HCT116 (cell line): ENCODE data around the gene RLN1. TPM values are rescaled to one million over a fixed set of nuclear protein-coding genes. Genes with fewer than 3 reads are reported as not detected.

Source experiments
- ATAC-seq: fragments of 200-7000 bp; cut with Tn5 transposase; 2 replicates; pipeline ENCODE4 v1.9.1; 2020; ENCODE audit warnings: mild to moderate bottlenecking, moderate library complexity
- BruUV-seq: library from RNA; stranded (reverse); fragments of 400-500 nt; replicated peaks from 2 replicates; lab custom pipeline; 2021; lab: Mats Ljungman, UMichigan
- CTCF ChIA-PET: fragments of 300-600 bp; sonication (Branson Sonifier 250); formaldehyde crosslinking; loops from one replicate; lab custom pipeline; 2021; ENCODE audit warnings: antibody characterized with exemption; lab: Charles Lee
- POLR2A ChIA-PET: fragments of 300-600, 350-600 bp; sonication (Branson Sonifier 250); formaldehyde crosslinking; loops from one replicate; lab custom pipeline; 2021; ENCODE audit warnings: antibody characterized with exemption; lab: Charles Lee
- RAD21 ChIA-PET, 2 experiments: fragments of 300-600 bp; sonication (Branson Sonifier 250); formaldehyde crosslinking; loops; one replicate each; lab custom pipeline; 2023; ENCODE audit warnings: low total read pairs in 2 of 2; ENCODE audit not compliant: uncharacterized antibody in 2 of 2, unreplicated experiment in 2 of 2, low non-redundant PET in 1 of 2; lab: Charles Lee
- DNase-seq: peaks from one replicate; pipeline ENCODE4 v3.0.0-alpha.2; 2010; ENCODE audit warnings: low read depth, low spot score
- H2AFZ ChIP-seq: fragments of 200-600 bp; shearing (Covaris generic), sonication (generic); 2 replicates; pipeline ENCODE4 v1.6.1; 2017; ENCODE audit warnings: low read depth, mixed run types, mixed read lengths, antibody characterized with exemption, low read length; ENCODE audit not compliant: poor library complexity, severe bottlenecking
- H3K27ac ChIP-seq: 2 replicates; pipeline ENCODE4 v1.5.1; 2012; ENCODE audit warnings: low read depth, low read length
- H3K27me3 ChIP-seq: fragments of 200-600 bp; sonication (generic); 2 replicates; pipeline ENCODE4 v1.6.1; 2016; ENCODE audit warnings: mixed run types, low read length, mixed read lengths; ENCODE audit not compliant: insufficient read depth
- H3K36me3 ChIP-seq, 2 experiments: fragments of 200-500 bp in 1 of 2; fragments of 200-600 bp in 1 of 2; sonication (Bioruptor generic) in 1 of 2; sonication (generic) in 1 of 2; 2 replicates each; pipeline versions ENCODE4 v1.5.1 to v1.6.1; 2014 to 2016; ENCODE audit warnings: low read length in 2 of 2, inconsistent platforms in 1 of 2, mixed read lengths in 1 of 2, mixed run types in 1 of 2; ENCODE audit not compliant: insufficient read depth in 2 of 2, control insufficient read depth in 1 of 2
- H3K4me1 ChIP-seq, 2 experiments: fragments of 200-600 bp in 1 of 2; sonication (generic) in 1 of 2; 2 replicates each; pipeline versions ENCODE4 v1.5.1 to v1.6.1; 2012 to 2017; ENCODE audit warnings: low read length in 2 of 2, inconsistent platforms in 1 of 2, mild to moderate bottlenecking in 1 of 2, mixed read lengths in 1 of 2, mixed run types in 1 of 2, moderate library complexity in 1 of 2; ENCODE audit not compliant: insufficient read depth in 2 of 2, control insufficient read depth in 1 of 2
- H3K4me2 ChIP-seq: fragments of 200-600 bp; sonication (generic); 2 replicates; pipeline ENCODE4 v1.6.1; 2017; ENCODE audit warnings: mixed run types, low read length, mixed read lengths
- H3K4me3 ChIP-seq, 2 experiments: fragments of 200-600 bp in 1 of 2; sonication (generic) in 1 of 2; replicated peaks in 1 of 2; 2 replicates each; pipeline ENCODE4 v1.5.1; 2011 to 2016; ENCODE audit warnings: low read length in 2 of 2, control low read depth in 1 of 2, low read depth in 1 of 2, mild to moderate bottlenecking in 1 of 2, mixed read lengths in 1 of 2, mixed run types in 1 of 2
- H3K79me2 ChIP-seq: fragments of 200-600 bp; sonication (generic); 2 replicates; pipeline ENCODE4 v1.6.1; 2017; ENCODE audit warnings: mild to moderate bottlenecking, mixed run types, low read length, moderate library complexity, mixed read lengths; ENCODE audit not compliant: insufficient read depth
- H3K9ac ChIP-seq: fragments of 200-600 bp; sonication (generic); 2 replicates; pipeline ENCODE4 v1.6.1; 2016; ENCODE audit warnings: low read length, mixed read lengths
- H3K9me2 ChIP-seq: fragments of 200-600 bp; sonication (generic), shearing (Covaris generic); 2 replicates; pipeline ENCODE4 v1.6.1; 2017; ENCODE audit warnings: mixed run types, mild to moderate bottlenecking, moderate library complexity; ENCODE audit not compliant: insufficient read depth
- H3K9me3 ChIP-seq, 2 experiments: fragments of 200-500 bp in 1 of 2; fragments of 200-600 bp in 1 of 2; sonication (Bioruptor generic) in 1 of 2; sonication (generic) in 1 of 2; 2 replicates each; pipeline ENCODE4 v1.6.1; 2014 to 2017; ENCODE audit warnings: low read length in 2 of 2, mixed read lengths in 2 of 2, inconsistent platforms in 1 of 2, low read depth in 1 of 2, mild to moderate bottlenecking in 1 of 2, mixed run types in 1 of 2, moderate library complexity in 1 of 2; ENCODE audit not compliant: control insufficient read depth in 1 of 2, insufficient read depth in 1 of 2
- H4K20me1 ChIP-seq: fragments of 200-600 bp; sonication (generic), shearing (Covaris generic); 2 replicates; pipeline ENCODE4 v1.6.1; 2017; ENCODE audit warnings: mixed run types, mild to moderate bottlenecking, moderate library complexity; ENCODE audit not compliant: insufficient read depth
- CBX3 ChIP-seq: IDR thresholded peaks from 2 replicates; pipeline ENCODE4 v1.6.1; 2012; ENCODE audit warnings: low read depth
- CEBPB ChIP-seq: IDR thresholded peaks from 2 replicates; pipeline ENCODE4 v1.6.1; 2012; ENCODE audit warnings: low read depth
- EGR1 ChIP-seq: IDR thresholded peaks from 2 replicates; pipeline ENCODE4 v1.6.1; 2012; ENCODE audit warnings: low read depth
- ELF1 ChIP-seq: IDR thresholded peaks from 2 replicates; pipeline ENCODE4 v1.6.1; 2012; ENCODE audit warnings: low read depth, borderline replicate concordance
- EZH2phosphoT487 ChIP-seq: fragments of 200-600 bp; IDR thresholded peaks from 2 replicates; pipeline ENCODE4 v1.6.1; 2018; ENCODE audit warnings: antibody characterized with exemption, borderline replicate concordance
- FOSL1 ChIP-seq: IDR thresholded peaks from 2 replicates; pipeline ENCODE4 v1.6.1; 2012; ENCODE audit warnings: low read depth
- MAX ChIP-seq: IDR thresholded peaks from 2 replicates; pipeline ENCODE4 v1.6.1; 2012
- POLR2AphosphoS5 ChIP-seq: IDR thresholded peaks from 2 replicates; pipeline ENCODE4 v1.6.1; 2011; ENCODE audit warnings: mild to moderate bottlenecking, low read depth, low read length, moderate library complexity
- ZNF274 ChIP-seq: fragments of 200-500 bp; sonication (Bioruptor generic); IDR thresholded peaks from 2 replicates; pipeline ENCODE4 v1.6.1; 2014; ENCODE audit warnings: mild to moderate bottlenecking, low read depth, low read length, inconsistent platforms
- intact Hi-C: fragments of 100-400 bp; cut with micrococcal nuclease; formaldehyde crosslinking; loops from 2 replicates; pipeline ENCODE4 v1.10.0; 2022
- total RNA-seq: library from RNA; stranded (reverse); gene quantifications from one replicate; pipeline ENCODE4 v1.2.1, GENCODE V29; 2021; ENCODE audit not compliant: unreplicated experiment
- TF ChIP-seq, protein P1 (sequence below): IDR thresholded peaks from 2 replicates; pipeline ENCODE4 v1.6.1; 2012
- TF ChIP-seq, protein P2 (sequence below): IDR thresholded peaks from 2 replicates; pipeline ENCODE4 v1.6.1; 2012; ENCODE audit warnings: low read depth
- TF ChIP-seq, protein P3 (sequence below): IDR thresholded peaks from 2 replicates; pipeline ENCODE4 v1.6.1; 2011; ENCODE audit warnings: mild to moderate bottlenecking, low read length, moderate library complexity; ENCODE audit not compliant: insufficient replicate concordance; ENCODE audit errors: extremely low read depth

Gene RLN1
- total RNA-seq, 1 experiment from 2014 or later: not detected

- TF ChIP-seq FOSL1 (no peak), CBX3 (no peak)
- H3K79me2 ChIP-seq: no peaks in the 10 kb centered on the region
- ChIA-PET POLR2A (no interaction called here), RAD21 (no interaction called here), CTCF (no interaction called here)
- intact Hi-C loops: no loop called here
- BruUV-seq: no TSS peak
- no peaks in the 10 kb centered on the region for H4K20me1 ChIP-seq
- H3K4me1 ChIP-seq: 0 out of 4 replicates have a peak, but pooled peaks cover 0 to 3% of the 10 kb centered on the region in 2 experiments
- H3K36me3 ChIP-seq: no peaks in the 10 kb centered on the region
- DNase-seq (no peak), ATAC-seq (no peak)
- no peak overlapping the region for H3K4me2 ChIP-seq
- H3K27me3 ChIP-seq: no peaks in the 10 kb centered on the region
- H3K9me2 ChIP-seq: no peaks in the 10 kb centered on the region
- H3K9me3 ChIP-seq: no peaks in the 10 kb centered on the region
- no peak overlapping the region for H2AFZ ChIP-seq
- no peak overlapping the region for H3K4me3 ChIP-seq
- H3K27ac ChIP-seq: no peak overlapping the region
- H3K9ac ChIP-seq: no peak overlapping the region
These were observed 35.4 kb upstream of the RLN1 start for GRCh38 chr9:5375091-5375490.

DNA sequence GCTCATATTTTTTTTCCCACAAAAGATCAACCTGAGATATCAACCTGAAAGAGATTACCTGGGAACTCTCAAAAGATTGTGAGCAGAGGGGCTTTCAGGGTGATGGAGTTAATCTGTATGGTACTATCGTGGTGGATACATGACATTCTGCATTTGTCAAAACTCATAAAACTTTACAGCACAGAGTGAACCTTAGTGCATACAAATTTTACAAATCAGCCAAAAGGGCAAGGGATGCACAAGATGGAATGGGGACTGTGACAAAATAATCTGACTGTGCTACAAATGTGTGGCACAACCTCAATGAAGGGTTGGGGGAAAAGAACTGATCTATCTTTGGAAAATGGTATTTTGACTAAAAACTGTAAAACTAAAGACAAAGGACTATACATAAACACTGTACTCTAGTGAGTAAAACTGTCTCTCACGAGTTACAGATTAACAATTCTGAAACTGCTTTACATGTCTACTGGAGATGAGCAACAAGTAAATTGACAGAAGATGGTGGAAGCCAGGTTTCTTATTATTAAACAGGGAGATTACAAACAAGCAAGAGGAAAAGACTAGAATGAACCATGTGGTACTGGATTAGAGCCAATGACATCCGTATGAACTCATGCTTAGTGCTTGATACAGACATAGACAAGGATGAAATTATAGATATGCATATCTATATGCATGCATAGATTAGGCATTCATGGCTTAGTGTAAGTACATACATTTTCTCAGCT is 24.8 kb upstream of the RLN1 start:
- RAD21 ChIA-PET: no interaction called here
- no peak overlapping the region for H3K9ac ChIP-seq

More for the DNA sequence above, 24.8 kb upstream of the RLN1 start:
- Histone ChIP-seq H3K4me2 (no peak overlapping the region), H3K27ac (no peak overlapping the region), H4K20me1 (no peaks in the 10 kb centered on the region)
- TF ChIP-seq, protein P1, sequence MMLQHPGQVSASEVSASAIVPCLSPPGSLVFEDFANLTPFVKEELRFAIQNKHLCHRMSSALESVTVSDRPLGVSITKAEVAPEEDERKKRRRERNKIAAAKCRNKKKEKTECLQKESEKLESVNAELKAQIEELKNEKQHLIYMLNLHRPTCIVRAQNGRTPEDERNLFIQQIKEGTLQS: no peak
- TF ChIP-seq EGR1 (no peak), CBX3 (no peak), MAX (no peak), POLR2AphosphoS5 (no peak), CEBPB (no peak), ZNF274 (no peak), ELF1 (no peak), EZH2phosphoT487 (no peak)
- TF ChIP-seq, protein P2, sequence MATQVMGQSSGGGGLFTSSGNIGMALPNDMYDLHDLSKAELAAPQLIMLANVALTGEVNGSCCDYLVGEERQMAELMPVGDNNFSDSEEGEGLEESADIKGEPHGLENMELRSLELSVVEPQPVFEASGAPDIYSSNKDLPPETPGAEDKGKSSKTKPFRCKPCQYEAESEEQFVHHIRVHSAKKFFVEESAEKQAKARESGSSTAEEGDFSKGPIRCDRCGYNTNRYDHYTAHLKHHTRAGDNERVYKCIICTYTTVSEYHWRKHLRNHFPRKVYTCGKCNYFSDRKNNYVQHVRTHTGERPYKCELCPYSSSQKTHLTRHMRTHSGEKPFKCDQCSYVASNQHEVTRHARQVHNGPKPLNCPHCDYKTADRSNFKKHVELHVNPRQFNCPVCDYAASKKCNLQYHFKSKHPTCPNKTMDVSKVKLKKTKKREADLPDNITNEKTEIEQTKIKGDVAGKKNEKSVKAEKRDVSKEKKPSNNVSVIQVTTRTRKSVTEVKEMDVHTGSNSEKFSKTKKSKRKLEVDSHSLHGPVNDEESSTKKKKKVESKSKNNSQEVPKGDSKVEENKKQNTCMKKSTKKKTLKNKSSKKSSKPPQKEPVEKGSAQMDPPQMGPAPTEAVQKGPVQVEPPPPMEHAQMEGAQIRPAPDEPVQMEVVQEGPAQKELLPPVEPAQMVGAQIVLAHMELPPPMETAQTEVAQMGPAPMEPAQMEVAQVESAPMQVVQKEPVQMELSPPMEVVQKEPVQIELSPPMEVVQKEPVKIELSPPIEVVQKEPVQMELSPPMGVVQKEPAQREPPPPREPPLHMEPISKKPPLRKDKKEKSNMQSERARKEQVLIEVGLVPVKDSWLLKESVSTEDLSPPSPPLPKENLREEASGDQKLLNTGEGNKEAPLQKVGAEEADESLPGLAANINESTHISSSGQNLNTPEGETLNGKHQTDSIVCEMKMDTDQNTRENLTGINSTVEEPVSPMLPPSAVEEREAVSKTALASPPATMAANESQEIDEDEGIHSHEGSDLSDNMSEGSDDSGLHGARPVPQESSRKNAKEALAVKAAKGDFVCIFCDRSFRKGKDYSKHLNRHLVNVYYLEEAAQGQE: no peak
- TF ChIP-seq, protein P3, sequence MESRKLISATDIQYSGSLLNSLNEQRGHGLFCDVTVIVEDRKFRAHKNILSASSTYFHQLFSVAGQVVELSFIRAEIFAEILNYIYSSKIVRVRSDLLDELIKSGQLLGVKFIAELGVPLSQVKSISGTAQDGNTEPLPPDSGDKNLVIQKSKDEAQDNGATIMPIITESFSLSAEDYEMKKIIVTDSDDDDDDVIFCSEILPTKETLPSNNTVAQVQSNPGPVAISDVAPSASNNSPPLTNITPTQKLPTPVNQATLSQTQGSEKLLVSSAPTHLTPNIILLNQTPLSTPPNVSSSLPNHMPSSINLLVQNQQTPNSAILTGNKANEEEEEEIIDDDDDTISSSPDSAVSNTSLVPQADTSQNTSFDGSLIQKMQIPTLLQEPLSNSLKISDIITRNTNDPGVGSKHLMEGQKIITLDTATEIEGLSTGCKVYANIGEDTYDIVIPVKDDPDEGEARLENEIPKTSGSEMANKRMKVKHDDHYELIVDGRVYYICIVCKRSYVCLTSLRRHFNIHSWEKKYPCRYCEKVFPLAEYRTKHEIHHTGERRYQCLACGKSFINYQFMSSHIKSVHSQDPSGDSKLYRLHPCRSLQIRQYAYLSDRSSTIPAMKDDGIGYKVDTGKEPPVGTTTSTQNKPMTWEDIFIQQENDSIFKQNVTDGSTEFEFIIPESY: no peak
- TF ChIP-seq, all 23 proteins: peak for 0
- H3K27me3 ChIP-seq: no peaks in the 10 kb centered on the region
- no peaks in the 10 kb centered on the region for H3K9me2 ChIP-seq
- H2AFZ ChIP-seq: no peak overlapping the region
- no peak overlapping the region for H3K4me3 ChIP-seq
- CTCF ChIA-PET: no interaction called here
- H3K79me2 ChIP-seq: no peaks in the 10 kb centered on the region
- intact Hi-C loops: no loop called here
- ATAC-seq (no peak), DNase-seq (no peak)
- no TSS peak for BruUV-seq
- no peaks in the 10 kb centered on the region for H3K36me3 ChIP-seq
- H3K9me3 ChIP-seq: no peaks in the 10 kb centered on the region
- no peaks in the 10 kb centered on the region for H3K4me1 ChIP-seq
- POLR2A ChIA-PET: no interaction called here
